K562 (cell line): ENCODE measurements around the gene ZC3H18. TPM values are rescaled to one million over a fixed set of nuclear protein-coding genes. Genes with fewer than 3 reads are reported as not detected.

Experiments used
- ADNP ChIP-seq: fragments of 200-800 bp; sonication (Bioruptor generic); IDR thresholded peaks from 2 replicates; pipeline ENCODE4 v1.6.1; 2016; ENCODE audit warnings: missing genetic modification characterization, missing compliant biosample characterization
- CUX1 ChIP-seq: fragments of 200-800 bp; sonication (Bioruptor generic); IDR thresholded peaks from 2 replicates; pipeline ENCODE4 v1.6.1; 2016; ENCODE audit warnings: missing genetic modification characterization, missing compliant biosample characterization
- FOXA3 ChIP-seq, 2 experiments: fragments of 450-650 bp in 1 of 2; sonication (generic) in 1 of 2; formaldehyde crosslinking; IDR thresholded peaks in 1 of 2; conservative IDR thresholded peaks in 1 of 2; 2 replicates each; pipeline versions ENCODE4 v1.4.0 to v1.8.0; 2020 to 2022; ENCODE audit warnings: mild to moderate bottlenecking in 2 of 2, missing genetic modification reagents in 1 of 2
- HOMEZ ChIP-seq: fragments of 250-450 bp; sonication (Bioruptor Pico); IDR thresholded peaks from 2 replicates; pipeline ENCODE4 v1.4.0; 2020; ENCODE audit warnings: mild to moderate bottlenecking, moderate library complexity
- NKRF ChIP-seq: fragments of 450-650 bp; IDR thresholded peaks from 2 replicates; pipeline ENCODE4 v1.6.1; 2016; ENCODE audit warnings: borderline replicate concordance
- NR3C1 ChIP-seq: sonication (generic); formaldehyde crosslinking; IDR thresholded peaks from 2 replicates; pipeline ENCODE4 v1.8.1; 2022; ENCODE audit warnings: missing genetic modification reagents
- PHTF2 ChIP-seq: fragments of 250-450 bp; sonication (Bioruptor Pico); IDR thresholded peaks from 2 replicates; pipeline ENCODE4 v1.5.0; 2021; ENCODE audit warnings: mild to moderate bottlenecking
- RBFOX2 ChIP-seq: fragments of 200-400 bp; formaldehyde crosslinking; IDR thresholded peaks from 2 replicates; pipeline ENCODE4 v1.6.1; 2017; ENCODE audit warnings: low read depth, mild to moderate bottlenecking, low read length, moderate library complexity
- SIX5 ChIP-seq, 2 experiments: IDR thresholded peaks; 2 replicates each; pipeline ENCODE4 v1.6.1; 2011; ENCODE audit warnings: low read length in 2 of 2, borderline replicate concordance in 1 of 2, low read depth in 1 of 2, mild to moderate bottlenecking in 1 of 2, moderate library complexity in 1 of 2; ENCODE audit not compliant: insufficient read depth in 1 of 2
- U2AF1 ChIP-seq: fragments of 200-400 bp; formaldehyde crosslinking; optimal IDR thresholded peaks from 2 replicates; pipeline ENCODE3; 2017; ENCODE audit warnings: mild to moderate bottlenecking, low read depth, low read length, moderate library complexity
- ZNF146 ChIP-seq: IDR thresholded peaks from one replicate; pipeline ENCODE4 v1.6.1; 2018; ENCODE audit warnings: missing compliant biosample characterization; ENCODE audit not compliant: unreplicated experiment
- ZNF395 ChIP-seq: fragments of 200-800 bp; sonication (Bioruptor generic); IDR thresholded peaks from 2 replicates; pipeline ENCODE4 v1.6.1; 2017; ENCODE audit warnings: missing genetic modification characterization, missing compliant biosample characterization
- ZNF41 ChIP-seq: fragments of 250-450 bp; sonication (Bioruptor Pico); conservative IDR thresholded peaks from 2 replicates; pipeline ENCODE4 v1.4.0; 2020; ENCODE audit warnings: mild to moderate bottlenecking
- ZNF511 ChIP-seq: sonication (generic); formaldehyde crosslinking; IDR thresholded peaks from 2 replicates; pipeline ENCODE4 v1.8.0; 2022; ENCODE audit warnings: mild to moderate bottlenecking, missing genetic modification reagents
- polyA plus RNA-seq, 8 experiments: library from polyadenylated mRNA; depleted of rRNA in 4 of 8; stranded (reverse) in 5 of 8; unstranded in 3 of 8; fragments of >200 nt; fragmentation: Nextera tagmentation in 2 of 8; fragmentation: Illumina TruSeq in 1 of 8; extraction: Ambion mirVana in 2 of 8; extraction: Trizol in 1 of 8; gene quantifications; 2 replicates each; pipeline versions ENCODE4 v1.2.1 to v1.2.3, GENCODE V29; 2011 to 2014; ENCODE audit warnings: inconsistent platforms in 1 of 8, missing spikeins in 1 of 8
- total RNA-seq, 7 experiments: library from RNA; depleted of rRNA in 6 of 7; stranded (reverse); fragments of >200 nt in 6 of 7; fragmentation: Illumina TruSeq in 2 of 7; extraction: Trizol in 2 of 7; gene quantifications; 2 replicates each; pipeline versions ENCODE4 v1.2.1 to v1.2.3, GENCODE V29; 2011 to 2021; ENCODE audit warnings: low replicate concordance in 1 of 7

Gene ZC3H18
- total and polyA plus RNA-seq, 9 of the 15 experiments (the other 6 are each of a cell fraction or from before 2014, with no cell fraction given): 1.7 to 88.7 (median 26.9) TPM

- TF ChIP-seq ZNF511 (CRISPR knock-in tag) (peak; percentile 100), PHTF2 (no peak), HOMEZ (CRISPR knock-in tag) (no peak), U2AF1 (no peak), ZNF395 (CRISPR knock-in tag) (peak; percentile 98), RBFOX2 (no peak), FOXA3 (CRISPR knock-in tag; conservative IDR thresholded peaks at IDR 0.05 in 1 of 2, IDR thresholded peaks at IDR 0.05 in 1 of 2) (peak in 1 of 2 experiments; percentile 89; a peak in 2 of 4 replicates), ZNF146 (peak; percentile 95), ADNP (no peak), CUX1 (CRISPR knock-in tag) (0 out of 2 replicates have a peak, but pooled peaks have one; percentile 49), NR3C1 (CRISPR knock-in tag) (peak; percentile 99), SIX5 (IDR thresholded peaks at IDR 0.05; ENCODE audit: borderline replicate concordance in 1 of 2, insufficient read depth in 1 of 2, low read depth in 1 of 2, low read length in 2 of 2) (no peak), NKRF (peak; percentile 92), ZNF41 (CRISPR knock-in tag) (no peak)
Measured at GRCh38 chr16:88560714-88561484, 9.3 kb upstream of the ZC3H18 start (continued).
